Choroid plexus epithelial cell (primary cell): ENCODE results near the gene ZFHX3.

Source experiments
- DNase-seq: peaks from one replicate; pipeline ENCODE4 v3.0.0-alpha.2; 2010; ENCODE audit warnings: low read depth
- H3K4me3 ChIP-seq: 2 replicates; pipeline ENCODE4 v1.5.1; 2011; ENCODE audit warnings: low read depth, mild to moderate bottlenecking, control low read depth, low read length, moderate library complexity
- TF ChIP-seq, protein P1 (sequence below): conservative IDR thresholded peaks from 2 replicates; pipeline ENCODE4 v1.5.1; 2011; ENCODE audit warnings: low read depth, mild to moderate bottlenecking, control low read depth, inconsistent platforms, low read length, moderate library complexity

Gene ZFHX3

DNA sequence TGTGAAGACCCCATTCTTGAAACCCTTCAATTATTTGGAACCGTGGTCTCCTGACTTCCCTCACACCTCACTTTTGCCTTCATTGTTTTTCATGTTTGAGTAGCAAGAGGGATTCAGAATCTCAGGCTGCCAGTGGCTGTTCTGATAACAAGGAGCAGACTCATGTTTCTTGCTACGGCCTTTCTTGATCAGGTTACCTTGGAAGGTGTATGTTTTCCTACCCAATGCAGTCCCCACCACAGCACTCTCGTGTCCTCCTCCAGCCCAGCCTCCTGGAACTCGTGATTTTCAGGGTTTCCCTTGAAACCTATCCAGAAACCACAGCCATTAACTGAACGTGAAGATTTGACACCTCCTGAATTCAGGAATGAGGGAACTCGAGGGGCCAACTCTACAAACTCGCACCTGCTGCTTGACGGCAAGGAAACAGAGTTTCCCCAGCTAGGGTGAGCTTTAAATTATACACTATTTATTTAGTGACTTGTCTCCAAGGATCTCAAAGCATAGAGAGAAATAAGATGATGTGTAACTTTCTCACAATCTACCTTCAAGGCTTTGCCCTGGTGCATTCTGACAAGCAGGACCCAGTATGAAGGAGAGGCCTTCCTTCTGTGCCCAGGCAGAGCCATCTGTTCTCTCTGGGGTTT, 1.6 kb downstream of the ZFHX3 start:
- no peak overlapping the region for H3K4me3 ChIP-seq
- TF ChIP-seq, protein P1, sequence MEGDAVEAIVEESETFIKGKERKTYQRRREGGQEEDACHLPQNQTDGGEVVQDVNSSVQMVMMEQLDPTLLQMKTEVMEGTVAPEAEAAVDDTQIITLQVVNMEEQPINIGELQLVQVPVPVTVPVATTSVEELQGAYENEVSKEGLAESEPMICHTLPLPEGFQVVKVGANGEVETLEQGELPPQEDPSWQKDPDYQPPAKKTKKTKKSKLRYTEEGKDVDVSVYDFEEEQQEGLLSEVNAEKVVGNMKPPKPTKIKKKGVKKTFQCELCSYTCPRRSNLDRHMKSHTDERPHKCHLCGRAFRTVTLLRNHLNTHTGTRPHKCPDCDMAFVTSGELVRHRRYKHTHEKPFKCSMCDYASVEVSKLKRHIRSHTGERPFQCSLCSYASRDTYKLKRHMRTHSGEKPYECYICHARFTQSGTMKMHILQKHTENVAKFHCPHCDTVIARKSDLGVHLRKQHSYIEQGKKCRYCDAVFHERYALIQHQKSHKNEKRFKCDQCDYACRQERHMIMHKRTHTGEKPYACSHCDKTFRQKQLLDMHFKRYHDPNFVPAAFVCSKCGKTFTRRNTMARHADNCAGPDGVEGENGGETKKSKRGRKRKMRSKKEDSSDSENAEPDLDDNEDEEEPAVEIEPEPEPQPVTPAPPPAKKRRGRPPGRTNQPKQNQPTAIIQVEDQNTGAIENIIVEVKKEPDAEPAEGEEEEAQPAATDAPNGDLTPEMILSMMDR = no peak
- no peak for DNase-seq

DNA sequence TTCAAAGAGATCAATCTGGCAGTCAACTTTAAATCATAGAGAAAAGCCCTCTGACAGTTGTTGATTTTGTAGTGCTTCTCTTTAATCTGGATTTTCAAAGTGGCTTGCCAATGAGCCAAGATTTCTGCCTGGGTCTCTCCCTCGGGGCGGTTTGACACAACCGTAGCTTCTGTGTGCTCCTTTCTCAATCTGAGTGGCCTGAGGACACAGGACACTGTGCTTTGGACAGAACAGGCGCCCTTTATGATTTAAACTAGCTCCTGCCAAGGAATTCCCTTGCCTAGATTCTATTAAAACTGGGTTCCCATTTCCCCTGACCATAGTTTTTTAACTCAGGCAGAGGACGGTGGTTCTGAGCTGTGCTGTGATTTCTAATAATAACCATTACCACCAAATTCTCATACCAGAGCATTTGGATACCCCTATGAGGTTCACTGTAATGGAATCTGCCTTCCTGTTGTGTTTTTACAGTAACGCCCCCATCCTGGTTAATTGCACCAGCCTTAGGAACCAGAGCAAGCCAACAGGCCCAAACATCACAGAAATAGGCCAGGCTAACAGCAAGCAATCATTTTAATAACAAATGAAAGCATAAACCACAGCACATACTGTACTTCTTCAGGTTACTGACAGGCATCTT, 4.0 kb downstream of the ZFHX3 start:
- DNase-seq = peak; percentile 61
- no peak overlapping the region for H3K4me3 ChIP-seq
- TF ChIP-seq, protein P1 = no peak

DNA sequence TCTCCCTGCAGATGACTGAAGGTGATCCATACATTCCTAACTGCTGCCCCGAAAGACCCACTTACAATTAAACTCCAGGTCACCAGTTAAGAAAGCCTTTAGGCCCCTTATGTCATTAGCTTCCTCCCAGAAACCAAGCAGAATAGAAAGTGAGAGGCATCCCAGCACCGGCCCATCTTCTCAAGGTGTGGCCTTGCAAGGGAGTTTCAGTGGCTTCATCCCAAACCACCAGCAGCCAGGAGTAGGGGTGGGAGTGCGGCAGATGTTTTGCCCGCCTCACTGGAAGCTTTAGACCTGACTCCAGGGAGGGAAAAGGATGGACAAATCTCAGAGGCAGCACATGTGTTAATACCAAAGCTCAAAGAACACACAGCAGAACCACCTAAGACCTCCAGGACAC, 5.1 kb downstream of the ZFHX3 start:
- DNase-seq = no peak
- TF ChIP-seq, protein P1 = no peak
- H3K4me3 ChIP-seq = no peak overlapping the region

GRCh38 chr16:73041676-73042075, 6.3 kb downstream of the ZFHX3 start:
- no peak for DNase-seq
- TF ChIP-seq, protein P1 = no peak
- no peak overlapping the region for H3K4me3 ChIP-seq

- H3K4me3 ChIP-seq = no peak overlapping the region
- TF ChIP-seq, protein P1 = no peak
- no peak for DNase-seq
Observed at GRCh38 chr16:73040735-73041402, 7.1 kb downstream of the ZFHX3 start.

DNA sequence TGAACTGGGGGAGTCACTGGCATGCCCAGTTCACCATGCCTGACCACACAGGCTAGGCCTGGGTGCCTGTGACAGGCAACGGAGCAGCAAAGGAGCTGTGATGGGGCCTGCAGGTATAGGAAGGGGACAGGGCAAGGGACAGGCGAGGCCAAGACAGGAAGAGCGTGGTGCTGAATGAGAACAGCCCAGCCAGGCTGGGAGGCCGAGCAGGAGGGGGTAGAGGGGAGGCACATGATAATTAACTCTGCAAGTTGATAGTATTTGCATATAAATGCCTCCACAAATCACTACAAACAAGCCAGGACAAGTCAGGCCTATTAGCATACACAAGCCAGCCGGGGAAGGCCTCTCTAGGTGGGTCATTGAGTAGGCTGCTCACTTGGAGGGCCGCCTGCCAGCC, 7.8 kb downstream of the ZFHX3 start:
- TF ChIP-seq, protein P1 = no peak
- no peak for DNase-seq
- no peak overlapping the region for H3K4me3 ChIP-seq
